Skeletal muscle satellite cell (primary cell): ENCODE measurements around the gene CASTOR1.

ENCODE experiments used
- H3K27me3 ChIP-seq: 2 replicates; pipeline ENCODE4 v1.7.0; 2013; ENCODE audit warnings: low read length; ENCODE audit not compliant: control insufficient read depth, insufficient read depth
- H3K36me3 ChIP-seq: 2 replicates; pipeline ENCODE4 v1.7.0; 2013; ENCODE audit warnings: mild to moderate bottlenecking, control low read depth, low read length; ENCODE audit not compliant: insufficient read depth
- H3K4me1 ChIP-seq: 2 replicates; pipeline ENCODE4 v1.7.0; 2013; ENCODE audit warnings: low read length; ENCODE audit not compliant: control insufficient read depth, insufficient read depth
- H3K4me2 ChIP-seq: 2 replicates; pipeline ENCODE4 v1.7.0; 2013; ENCODE audit warnings: mild to moderate bottlenecking, low read length
- H3K4me3 ChIP-seq: 2 replicates; pipeline ENCODE4 v1.7.0; 2013; ENCODE audit warnings: low read length
- H3K9ac ChIP-seq: 2 replicates; pipeline ENCODE4 v1.7.0; 2013; ENCODE audit warnings: mild to moderate bottlenecking, low read depth, low read length, moderate library complexity
- H3K9me3 ChIP-seq: replicated peaks from 2 replicates; pipeline ENCODE4 v1.7.0; 2013; ENCODE audit warnings: mild to moderate bottlenecking, control low read depth, low read length

CASTOR1 gene

GRCh38 chr22:30287648-30288418 is 1.5 kb downstream of the CASTOR1 start:
- Histone ChIP-seq H3K4me1 (peaks cover 31% of the 10 kb centered on the region), H3K9me3 (no peaks in the 10 kb centered on the region), H3K4me2 (peak overlapping the region; percentile 99), H3K27me3 (no peaks in the 10 kb centered on the region), H3K4me3 (peak overlapping the region; percentile 91), H3K9ac (peak overlapping the region; percentile 85), H3K36me3 (peaks cover 9% of the 10 kb centered on the region)

- Histone ChIP-seq H3K9ac (no peak overlapping the region), H3K36me3 (peaks cover 4% of the 10 kb centered on the region), H3K4me1 (peaks cover 31% of the 10 kb centered on the region), H3K27me3 (no peaks in the 10 kb centered on the region), H3K4me2 (no peak overlapping the region), H3K9me3 (no peaks in the 10 kb centered on the region), H3K4me3 (no peak overlapping the region)
Observed at GRCh38 chr22:30286813-30287647, 2.3 kb downstream of the CASTOR1 start.

DNA sequence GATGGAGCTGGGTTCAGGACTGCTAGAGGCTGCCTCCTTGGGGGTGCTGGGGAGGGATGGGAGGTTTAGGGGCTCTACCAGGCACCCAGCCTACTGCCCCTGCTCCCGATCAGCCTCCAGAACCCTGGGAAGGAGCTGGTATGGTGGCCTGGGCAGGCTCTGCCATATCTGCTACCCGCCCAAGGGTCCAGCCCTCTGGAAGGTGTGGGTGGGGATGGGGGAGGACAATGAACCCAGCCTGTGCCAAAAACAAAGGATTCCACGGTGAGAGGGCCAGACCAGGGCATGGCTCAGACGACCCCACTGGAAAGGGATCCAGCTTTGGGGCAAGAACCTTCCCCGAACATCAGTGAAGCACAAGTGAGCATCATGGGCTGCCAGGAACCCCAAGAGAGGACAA is 3.0 kb downstream of the CASTOR1 start:
- Histone ChIP-seq H3K27me3 (no peaks in the 10 kb centered on the region), H3K4me3 (no peak overlapping the region), H3K9me3 (no peaks in the 10 kb centered on the region), H3K4me1 (peaks cover 29% of the 10 kb centered on the region), H3K9ac (no peak overlapping the region), H3K4me2 (no peak overlapping the region), H3K36me3 (peaks cover 3% of the 10 kb centered on the region)

DNA sequence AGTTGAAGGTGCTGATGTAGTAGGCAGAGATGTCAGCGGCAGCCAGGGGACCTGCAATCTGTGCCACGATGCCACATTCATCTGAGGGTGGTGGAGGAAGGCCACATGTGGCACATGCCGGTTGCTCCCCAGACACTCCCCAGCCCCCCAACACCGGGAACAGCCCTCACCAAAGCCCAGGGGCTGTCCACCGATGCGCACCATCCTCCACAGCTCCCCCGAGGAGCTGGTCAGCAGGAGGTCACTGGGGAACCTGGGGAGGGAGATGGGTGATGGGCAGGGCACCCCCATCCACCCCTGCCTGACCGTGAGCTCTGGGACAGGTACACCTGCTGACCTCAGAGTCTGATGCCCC is 3.5 kb downstream of the CASTOR1 start:
- Histone ChIP-seq H3K4me3 (no peak overlapping the region), H3K9ac (no peak overlapping the region), H3K36me3 (peaks cover 3% of the 10 kb centered on the region), H3K4me2 (no peak overlapping the region), H3K9me3 (no peaks in the 10 kb centered on the region), H3K27me3 (no peaks in the 10 kb centered on the region), H3K4me1 (peaks cover 23% of the 10 kb centered on the region)

GRCh38 chr22:30285176-30285845 is 4.0 kb downstream of the CASTOR1 start:
- Histone ChIP-seq H3K4me1 (peaks cover 23% of the 10 kb centered on the region), H3K27me3 (no peaks in the 10 kb centered on the region), H3K4me2 (no peak overlapping the region), H3K4me3 (no peak overlapping the region), H3K9ac (no peak overlapping the region), H3K9me3 (no peaks in the 10 kb centered on the region), H3K36me3 (peaks cover 3% of the 10 kb centered on the region)

DNA sequence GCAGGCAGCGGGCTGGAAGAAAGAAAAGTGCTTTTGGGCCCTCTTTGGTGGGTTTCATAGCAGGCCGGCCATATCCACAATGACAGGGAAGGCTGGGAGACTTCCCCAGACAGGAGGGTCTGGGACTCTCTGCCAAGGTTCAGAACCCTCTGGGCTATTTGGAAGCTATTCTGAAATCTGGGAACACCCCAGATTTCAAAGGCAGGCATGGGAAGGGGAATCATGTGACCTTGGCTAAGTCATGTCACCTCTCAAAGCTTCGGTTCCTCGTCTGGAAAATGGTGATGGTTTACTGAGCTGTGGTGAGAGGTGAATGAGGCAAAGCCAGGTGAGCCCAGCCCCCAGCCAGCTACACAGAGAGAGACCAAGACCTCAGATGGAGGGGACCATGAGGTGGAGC is 4.6 kb downstream of the CASTOR1 start:
- Histone ChIP-seq H3K9ac (no peak overlapping the region), H3K4me2 (no peak overlapping the region), H3K27me3 (no peaks in the 10 kb centered on the region), H3K4me3 (no peak overlapping the region), H3K36me3 (peaks cover 3% of the 10 kb centered on the region), H3K9me3 (no peaks in the 10 kb centered on the region), H3K4me1 (peaks cover 23% of the 10 kb centered on the region)

GRCh38 chr22:30284172-30284571 is 5.1 kb downstream of the CASTOR1 start:
- Histone ChIP-seq H3K9ac (no peak overlapping the region), H3K4me3 (no peak overlapping the region), H3K9me3 (no peaks in the 10 kb centered on the region), H3K36me3 (peaks cover 3% of the 10 kb centered on the region), H3K4me2 (no peak overlapping the region), H3K4me1 (peaks cover 28% of the 10 kb centered on the region), H3K27me3 (no peaks in the 10 kb centered on the region)

- no peak overlapping the region for H3K4me2 ChIP-seq
- peaks cover 3% of the 10 kb centered on the region for H3K36me3 ChIP-seq
- H3K27me3 ChIP-seq = no peaks in the 10 kb centered on the region
- H3K9me3 ChIP-seq = no peaks in the 10 kb centered on the region
- H3K4me3 ChIP-seq = no peak overlapping the region
- H3K4me1 ChIP-seq = peaks cover 30% of the 10 kb centered on the region
- no peak overlapping the region for H3K9ac ChIP-seq
Observed at GRCh38 chr22:30283342-30283741, 6.0 kb downstream of the CASTOR1 start.

GRCh38 chr22:30282616-30283046 is 6.7 kb downstream of the CASTOR1 start:
- Histone ChIP-seq H3K4me3 (no peak overlapping the region), H3K4me2 (no peak overlapping the region), H3K9me3 (no peaks in the 10 kb centered on the region), H3K36me3 (peaks cover 3% of the 10 kb centered on the region), H3K27me3 (no peaks in the 10 kb centered on the region), H3K4me1 (peaks cover 32% of the 10 kb centered on the region), H3K9ac (no peak overlapping the region)

DNA sequence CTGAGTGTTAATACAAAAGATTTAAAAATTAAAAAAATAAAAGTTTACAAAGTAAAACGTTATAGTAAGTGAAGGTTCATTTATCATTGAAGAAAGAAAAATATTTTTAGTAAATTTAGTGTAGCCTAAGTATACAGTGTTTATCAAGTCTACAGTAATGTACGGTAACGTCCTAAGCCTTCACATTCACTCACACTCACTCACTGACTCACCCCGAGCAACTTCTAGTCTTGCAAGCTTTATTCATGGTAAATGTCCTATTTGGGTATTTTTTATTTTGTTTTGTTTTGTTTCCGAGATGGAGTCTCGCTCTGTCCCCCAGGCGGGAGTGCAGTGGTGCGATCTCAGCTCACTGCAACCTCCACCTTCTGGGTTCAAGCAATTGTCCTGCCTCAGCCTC is 8.8 kb downstream of the CASTOR1 start:
- Histone ChIP-seq H3K4me2 (no peak overlapping the region), H3K36me3 (no peaks in the 10 kb centered on the region), H3K4me1 (peaks cover 40% of the 10 kb centered on the region), H3K27me3 (no peaks in the 10 kb centered on the region), H3K9ac (no peak overlapping the region), H3K9me3 (no peaks in the 10 kb centered on the region), H3K4me3 (no peak overlapping the region)

DNA sequence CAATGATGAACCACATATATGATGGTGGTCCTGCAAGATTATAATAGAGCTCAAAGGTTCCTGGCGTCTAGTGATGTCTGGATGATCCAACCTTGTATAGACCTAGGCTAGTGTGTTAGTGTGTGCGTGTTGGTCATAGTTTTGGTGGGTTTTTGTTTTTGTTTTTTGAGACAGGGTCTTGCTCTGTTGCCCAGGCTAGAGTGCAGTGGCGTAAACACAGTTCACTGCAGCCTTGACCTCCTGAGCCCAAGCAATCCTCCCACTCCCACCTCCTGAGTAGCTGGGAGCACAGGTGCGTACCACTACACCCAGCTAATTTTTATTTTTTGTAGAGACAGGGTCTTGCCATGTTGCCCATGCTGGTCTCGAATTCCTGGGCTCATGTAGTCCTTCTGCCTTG is 9.4 kb downstream of the CASTOR1 start:
- H3K4me3 ChIP-seq = peak overlapping the region; percentile 36
- H3K27me3 ChIP-seq = no peaks in the 10 kb centered on the region
- H3K4me1 ChIP-seq = peaks cover 40% of the 10 kb centered on the region
- no peaks in the 10 kb centered on the region for H3K9me3 ChIP-seq
- H3K4me2 ChIP-seq = peak overlapping the region; percentile 66
- H3K36me3 ChIP-seq = no peaks in the 10 kb centered on the region
- H3K9ac ChIP-seq = peak overlapping the region; percentile 1
